K562 (cell line): Measurements from ENCODE around the gene PHEX. TPM values are rescaled to one million over a fixed set of nuclear protein-coding genes. Genes with fewer than 3 reads are reported as not detected.

Source experiments
- ATAC-seq: fragments of 200-7000 bp; cut with Tn5 transposase; 3 replicates; pipeline ENCODE4 v1.9.1; 2020; ENCODE audit warnings: moderate library complexity
- BruUV-seq: library from RNA; stranded (reverse); fragments of 400-500 nt; replicated peaks from 2 replicates; lab custom pipeline; 2021; lab: Mats Ljungman, UMichigan
- CTCF ChIA-PET: fragments of 300-600 bp; formaldehyde crosslinking; extraction: SDS; loops from one replicate; lab custom pipeline; 2021; ENCODE audit warnings: low intra/inter-chr PET ratio; lab: Yijun Ruan, JAX
- POLR2A ChIA-PET: fragments of 300-600, 350-650 bp; sonication (Branson Sonifier 250); formaldehyde crosslinking; extraction: SDS; loops from one replicate; lab custom pipeline; 2021; ENCODE audit warnings: antibody characterized with exemption, inconsistent platforms; lab: Yijun Ruan, JAX
- DNase-seq, 4 experiments: peaks; one replicate each; pipeline versions ENCODE4 v3.0.0 to v3.0.0-alpha.2; 2011 to 2018; ENCODE audit warnings: low spot score in 3 of 4, mixed read lengths in 3 of 4; ENCODE audit errors: extremely low read depth in 1 of 4
- FAIRE-seq: peaks from 2 replicates; lab custom pipeline; 2011; peaks lifted over from hg19 to GRCh38; lab: Jason Lieb, UNC
- H2AFZ ChIP-seq: 2 replicates; pipeline ENCODE4 v1.6.0; 2011; ENCODE audit warnings: low read depth, low read length, control low read depth, inconsistent platforms
- H3K27ac ChIP-seq: fragments of 200-600 bp; 3 replicates; pipeline ENCODE4 v1.8.0; 2011; ENCODE audit warnings: low read depth, mild to moderate bottlenecking, control low read depth, inconsistent platforms, low read length, moderate library complexity, mixed read lengths; ENCODE audit errors: extremely low read depth
- H3K27me3 ChIP-seq, 2 experiments: fragments of 300-600 bp in 1 of 2; 2 replicates in 1 of 2; 3 replicates in 1 of 2; pipeline versions ENCODE4 v1.6.0 to v1.8.0; 2011; ENCODE audit warnings: inconsistent platforms in 2 of 2, low read length in 2 of 2, mild to moderate bottlenecking in 1 of 2, mixed read lengths in 1 of 2, moderate library complexity in 1 of 2; ENCODE audit not compliant: control insufficient read depth in 2 of 2, insufficient read depth in 2 of 2
- H3K36me3 ChIP-seq: fragments of 300-600 bp; 3 replicates; pipeline ENCODE4 v1.8.0; 2011; ENCODE audit warnings: mild to moderate bottlenecking, low read length, inconsistent platforms; ENCODE audit not compliant: control insufficient read depth, insufficient read depth
- H3K4me1 ChIP-seq, 2 experiments: fragments of 200-600 bp in 1 of 2; replicated peaks in 1 of 2; 2 replicates in 1 of 2; 3 replicates in 1 of 2; pipeline versions ENCODE4 v1.5.1 to v1.8.0; 2011; ENCODE audit warnings: inconsistent platforms in 2 of 2, low read length in 2 of 2, mild to moderate bottlenecking in 1 of 2, mixed read lengths in 1 of 2, moderate library complexity in 1 of 2; ENCODE audit not compliant: control insufficient read depth in 2 of 2, insufficient read depth in 2 of 2
- H3K4me2 ChIP-seq: 2 replicates; pipeline ENCODE4 v1.6.1; 2011; ENCODE audit warnings: low read length, control low read depth, inconsistent platforms, mixed read lengths; ENCODE audit not compliant: insufficient read depth
- H3K4me3 ChIP-seq: fragments of 200-600 bp; sonication (generic), shearing (Covaris generic); 2 replicates; pipeline ENCODE4 v1.5.1; 2016; ENCODE audit warnings: control low read depth, inconsistent platforms
- H3K79me2 ChIP-seq: fragments of 200-600 bp; 3 replicates; pipeline ENCODE4 v1.8.0; 2011; ENCODE audit warnings: low read length, inconsistent platforms; ENCODE audit not compliant: control insufficient read depth, insufficient read depth
- H3K9ac ChIP-seq, 2 experiments: 2 replicates each; pipeline versions ENCODE4 v1.6.0 to v1.6.1; 2011; ENCODE audit warnings: low read depth in 2 of 2, low read length in 2 of 2, control low read depth in 1 of 2, inconsistent platforms in 1 of 2, mild to moderate bottlenecking in 1 of 2, mixed read lengths in 1 of 2; ENCODE audit not compliant: insufficient read depth in 1 of 2
- H3K9me1 ChIP-seq: one replicate; pipeline ENCODE4 v1.6.0; 2011; ENCODE audit warnings: inconsistent platforms, mild to moderate bottlenecking, low read length, moderate library complexity; ENCODE audit not compliant: control insufficient read depth, insufficient read depth
- H3K9me3 ChIP-seq: replicated peaks from 2 replicates; pipeline ENCODE4 v1.5.1; 2011; ENCODE audit warnings: low read depth, low read length, inconsistent platforms; ENCODE audit not compliant: control insufficient read depth, insufficient read depth
- H4K20me1 ChIP-seq: replicated peaks from 2 replicates; pipeline ENCODE4 v1.6.1; 2011; ENCODE audit warnings: low read length, inconsistent platforms, mixed read lengths; ENCODE audit not compliant: control insufficient read depth, insufficient read depth
- BRD4 ChIP-seq: fragments of 200-600 bp; sonication (generic); IDR thresholded peaks from 2 replicates; pipeline ENCODE4 v1.6.1; 2017; ENCODE audit warnings: inconsistent platforms
- CREB1 ChIP-seq, 2 experiments: sonication (generic) in 1 of 2; formaldehyde crosslinking in 1 of 2; IDR thresholded peaks; 2 replicates each; pipeline versions ENCODE4 v1.6.1 to v1.8.0; 2012 to 2022; ENCODE audit warnings: inconsistent platforms in 1 of 2, mild to moderate bottlenecking in 1 of 2, missing genetic modification reagents in 1 of 2, moderate library complexity in 1 of 2
- HNRNPL ChIP-seq: fragments of 200-400 bp; formaldehyde crosslinking; IDR thresholded peaks from 2 replicates; pipeline ENCODE4 v1.6.1; 2017; ENCODE audit warnings: low read depth, mild to moderate bottlenecking, low read length
- JUNB ChIP-seq: fragments of 450-650 bp; formaldehyde crosslinking; conservative IDR thresholded peaks from 2 replicates; pipeline ENCODE4 v1.4.0; 2020; ENCODE audit warnings: mild to moderate bottlenecking
- KDM2B ChIP-seq: fragments of 250-450 bp; sonication (Bioruptor Pico); IDR thresholded peaks from 2 replicates; pipeline ENCODE4 v1.8.0; 2021; ENCODE audit warnings: mild to moderate bottlenecking, moderate library complexity
- MECOM ChIP-seq: fragments of 250-450 bp; sonication (Bioruptor Pico); IDR thresholded peaks from 2 replicates; pipeline ENCODE4 v1.8.0; 2022; ENCODE audit warnings: inconsistent platforms
- NFE2L1 ChIP-seq: fragments of 450-650 bp; IDR thresholded peaks from 2 replicates; pipeline ENCODE4 v1.6.1; 2016; ENCODE audit warnings: missing genetic modification characterization, low read depth, mild to moderate bottlenecking, missing compliant biosample characterization, moderate library complexity, borderline replicate concordance
- NR2F6 ChIP-seq: fragments of 450-650 bp; formaldehyde crosslinking; IDR thresholded peaks from 2 replicates; pipeline ENCODE4 v1.4.0; 2020; ENCODE audit warnings: mild to moderate bottlenecking
- POLR2AphosphoS2 ChIP-seq: IDR thresholded peaks from 2 replicates; pipeline ENCODE4 v1.6.1; 2012; ENCODE audit warnings: low read length, improper control_type of control experiment
- THRA ChIP-seq: fragments of 450-650 bp; IDR thresholded peaks from 2 replicates; pipeline ENCODE4 v1.6.1; 2017; ENCODE audit warnings: mild to moderate bottlenecking, moderate library complexity
- XRCC3 ChIP-seq: fragments of 450-650 bp; IDR thresholded peaks from 2 replicates; pipeline ENCODE4 v1.6.1; 2017; ENCODE audit warnings: mild to moderate bottlenecking, moderate library complexity
- ZNF184 ChIP-seq: sonication (generic); formaldehyde crosslinking; IDR thresholded peaks from 2 replicates; pipeline ENCODE4 v1.5.0; 2020; ENCODE audit warnings: missing genetic modification reagents
- ZNF324 ChIP-seq: fragments of 250-450 bp; sonication (Bioruptor Pico); IDR thresholded peaks from 2 replicates; pipeline ENCODE4 v1.4.0; 2020; ENCODE audit warnings: mild to moderate bottlenecking
- ZNF717 ChIP-seq: fragments of 250-450 bp; sonication (Bioruptor Pico); IDR thresholded peaks from 2 replicates; pipeline ENCODE4 v1.5.0; 2021
- WGBS: fragments of 100-300 bp; shearing (Covaris generic); methylation state at CpG from one replicate; pipeline ENCODE4 v1.1.6; 2016; ENCODE audit warnings: low coverage, mixed read lengths; ENCODE audit not compliant: insufficient coverage; ENCODE audit errors: missing lambda C conversion rate; 5-methylcytosine and 5-hydroxymethylcytosine counted together
- in situ Hi-C: fragments of 300-500 bp; cut with MboI; formaldehyde crosslinking; loops from 4 replicates; pipeline ENCODE4 v1.15.0; 2018; ENCODE audit warnings: inconsistent platforms, mixed read lengths
- intact Hi-C: fragments of 100-400 bp; cut with micrococcal nuclease; formaldehyde crosslinking; loops from 2 replicates; pipeline ENCODE4 v1.14.2; 2022
- polyA plus RNA-seq, 8 experiments: library from polyadenylated mRNA; depleted of rRNA in 4 of 8; stranded (reverse) in 5 of 8; unstranded in 3 of 8; fragments of >200 nt; fragmentation: Nextera tagmentation in 2 of 8; fragmentation: Illumina TruSeq in 1 of 8; extraction: Ambion mirVana in 2 of 8; extraction: Trizol in 1 of 8; gene quantifications; 2 replicates each; pipeline versions ENCODE4 v1.2.1 to v1.2.3, GENCODE V29; 2011 to 2014; ENCODE audit warnings: inconsistent platforms in 1 of 8, missing spikeins in 1 of 8
- total RNA-seq, 7 experiments: library from RNA; depleted of rRNA in 6 of 7; stranded (reverse); fragments of >200 nt in 6 of 7; fragmentation: Illumina TruSeq in 2 of 7; extraction: Trizol in 2 of 7; gene quantifications; 2 replicates each; pipeline versions ENCODE4 v1.2.1 to v1.2.3, GENCODE V29; 2011 to 2021; ENCODE audit warnings: low replicate concordance in 1 of 7
- TF ChIP-seq, protein P1 (sequence below): sonication (generic); formaldehyde crosslinking; IDR thresholded peaks from 2 replicates; pipeline ENCODE4 v1.5.0; 2020; ENCODE audit warnings: missing genetic modification reagents
- TF ChIP-seq, protein P2 (sequence below): fragments of 200-800 bp; sonication (Bioruptor generic); IDR thresholded peaks from 2 replicates; pipeline ENCODE4 v1.6.1; 2016; ENCODE audit warnings: missing genetic modification characterization, missing compliant biosample characterization

The PHEX gene
- total and polyA plus RNA-seq, 9 of the 15 experiments (the other 6 are each of a cell fraction or from before 2014, with no cell fraction given): 0.01 to 0.11 (median 0.04) TPM; not detected in 6

GRCh38 chrX:22095856-22096255 is 63.7 kb downstream of the PHEX start:
- H3K9ac ChIP-seq: no peak overlapping the region
- H3K27me3 ChIP-seq: no peaks in the 10 kb centered on the region
- POLR2A ChIA-PET: no interaction called here
- ATAC-seq: no peak
- no peaks in the 10 kb centered on the region for H3K9me3 ChIP-seq
- WGBS: 0% methylated on average over 4 of the region's 4 CpGs
- DNase-seq: no peak
- H3K9me1 ChIP-seq: no peaks in the 10 kb centered on the region
- FAIRE-seq: no peak
- no peaks in the 10 kb centered on the region for H3K36me3 ChIP-seq
- CTCF ChIA-PET: no interaction called here
- no peak overlapping the region for H3K4me3 ChIP-seq
- no peaks in the 10 kb centered on the region for H3K79me2 ChIP-seq
- H2AFZ ChIP-seq: no peak overlapping the region
- no peaks in the 10 kb centered on the region for H4K20me1 ChIP-seq
- H3K27ac ChIP-seq: no peak overlapping the region
- H3K4me1 ChIP-seq: no peaks in the 10 kb centered on the region
- intact Hi-C loops: no loop called here
- in situ Hi-C loops: no loop called here
- no peak overlapping the region for H3K4me2 ChIP-seq
- BruUV-seq: no TSS peak
- TF ChIP-seq ZNF324 (CRISPR knock-in tag) (no peak), ZNF184 (CRISPR knock-in tag) (no peak), CREB1 (IDR thresholded peaks at IDR 0.05) (no peak), CREB1 (CRISPR knock-in tag; IDR thresholded peaks at IDR 0.05) (no peak), POLR2AphosphoS2 (no peak), HNRNPL (no peak), THRA (no peak), XRCC3 (no peak), NFE2L1 (tag) (no peak), KDM2B (CRISPR knock-in tag) (no peak), BRD4 (no peak), NR2F6 (no peak), MECOM (CRISPR knock-in tag) (no peak), JUNB (CRISPR knock-in tag) (no peak), ZNF717 (no peak)
- TF ChIP-seq, protein P1, sequence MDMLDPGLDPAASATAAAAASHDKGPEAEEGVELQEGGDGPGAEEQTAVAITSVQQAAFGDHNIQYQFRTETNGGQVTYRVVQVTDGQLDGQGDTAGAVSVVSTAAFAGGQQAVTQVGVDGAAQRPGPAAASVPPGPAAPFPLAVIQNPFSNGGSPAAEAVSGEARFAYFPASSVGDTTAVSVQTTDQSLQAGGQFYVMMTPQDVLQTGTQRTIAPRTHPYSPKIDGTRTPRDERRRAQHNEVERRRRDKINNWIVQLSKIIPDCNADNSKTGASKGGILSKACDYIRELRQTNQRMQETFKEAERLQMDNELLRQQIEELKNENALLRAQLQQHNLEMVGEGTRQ (CRISPR knock-in tag): no peak
- TF ChIP-seq, protein P2, sequence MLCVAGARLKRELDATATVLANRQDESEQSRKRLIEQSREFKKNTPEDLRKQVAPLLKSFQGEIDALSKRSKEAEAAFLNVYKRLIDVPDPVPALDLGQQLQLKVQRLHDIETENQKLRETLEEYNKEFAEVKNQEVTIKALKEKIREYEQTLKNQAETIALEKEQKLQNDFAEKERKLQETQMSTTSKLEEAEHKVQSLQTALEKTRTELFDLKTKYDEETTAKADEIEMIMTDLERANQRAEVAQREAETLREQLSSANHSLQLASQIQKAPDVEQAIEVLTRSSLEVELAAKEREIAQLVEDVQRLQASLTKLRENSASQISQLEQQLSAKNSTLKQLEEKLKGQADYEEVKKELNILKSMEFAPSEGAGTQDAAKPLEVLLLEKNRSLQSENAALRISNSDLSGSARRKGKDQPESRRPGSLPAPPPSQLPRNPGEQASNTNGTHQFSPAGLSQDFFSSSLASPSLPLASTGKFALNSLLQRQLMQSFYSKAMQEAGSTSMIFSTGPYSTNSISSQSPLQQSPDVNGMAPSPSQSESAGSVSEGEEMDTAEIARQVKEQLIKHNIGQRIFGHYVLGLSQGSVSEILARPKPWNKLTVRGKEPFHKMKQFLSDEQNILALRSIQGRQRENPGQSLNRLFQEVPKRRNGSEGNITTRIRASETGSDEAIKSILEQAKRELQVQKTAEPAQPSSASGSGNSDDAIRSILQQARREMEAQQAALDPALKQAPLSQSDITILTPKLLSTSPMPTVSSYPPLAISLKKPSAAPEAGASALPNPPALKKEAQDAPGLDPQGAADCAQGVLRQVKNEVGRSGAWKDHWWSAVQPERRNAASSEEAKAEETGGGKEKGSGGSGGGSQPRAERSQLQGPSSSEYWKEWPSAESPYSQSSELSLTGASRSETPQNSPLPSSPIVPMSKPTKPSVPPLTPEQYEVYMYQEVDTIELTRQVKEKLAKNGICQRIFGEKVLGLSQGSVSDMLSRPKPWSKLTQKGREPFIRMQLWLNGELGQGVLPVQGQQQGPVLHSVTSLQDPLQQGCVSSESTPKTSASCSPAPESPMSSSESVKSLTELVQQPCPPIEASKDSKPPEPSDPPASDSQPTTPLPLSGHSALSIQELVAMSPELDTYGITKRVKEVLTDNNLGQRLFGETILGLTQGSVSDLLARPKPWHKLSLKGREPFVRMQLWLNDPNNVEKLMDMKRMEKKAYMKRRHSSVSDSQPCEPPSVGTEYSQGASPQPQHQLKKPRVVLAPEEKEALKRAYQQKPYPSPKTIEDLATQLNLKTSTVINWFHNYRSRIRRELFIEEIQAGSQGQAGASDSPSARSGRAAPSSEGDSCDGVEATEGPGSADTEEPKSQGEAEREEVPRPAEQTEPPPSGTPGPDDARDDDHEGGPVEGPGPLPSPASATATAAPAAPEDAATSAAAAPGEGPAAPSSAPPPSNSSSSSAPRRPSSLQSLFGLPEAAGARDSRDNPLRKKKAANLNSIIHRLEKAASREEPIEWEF: no peak
